Measurements from ENCODE around the gene NFAM1. TPM values are rescaled to one million over a fixed set of nuclear protein-coding genes. Genes with fewer than 3 reads are reported as not detected.
A peak's percentile ranks its signal among the peaks of the same experiment; 100 is the strongest.

Gene NFAM1
- total and polyA plus RNA-seq, 2 experiments from 2014 or later: not detected

- WGBS, 2 experiments (ENCODE audit: low coverage in 1 of 2, low lambda C conversion rate in 2 of 2, missing lambda C conversion rate in 2 of 2): 90 to 92% methylated on average over 3 of the region's 3 CpGs
- in situ Hi-C loops (cut with MboI): no loop called here
Measured at GRCh38 chr22:42357221-42357620, 75.0 kb downstream of the NFAM1 start.

DNA sequence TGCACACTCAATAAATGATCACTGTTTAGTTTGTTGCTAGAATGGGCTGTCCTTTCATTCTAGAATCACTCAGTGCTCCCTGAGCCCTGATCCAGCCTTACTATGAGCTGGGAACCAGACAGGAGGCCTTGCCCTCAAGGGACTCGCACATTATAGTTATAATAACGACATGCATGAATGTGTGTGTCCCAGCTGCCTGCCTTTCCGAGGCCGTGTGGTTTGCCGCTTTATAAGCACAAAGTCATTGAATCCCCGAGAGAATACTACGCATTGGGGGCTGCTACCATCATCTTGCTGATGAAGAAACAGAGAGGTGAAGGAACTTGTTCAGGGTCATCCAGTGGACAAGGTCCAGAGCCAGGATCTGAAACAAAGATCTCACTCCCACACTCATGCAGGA lies 75.7 kb downstream of the NFAM1 start:
- in situ Hi-C loops (cut with MboI): no loop called here
- H3K27me3 ChIP-seq (replicated peaks; ENCODE audit: insufficient read depth): no peaks in the 10 kb centered on the region; the same call in 1 of the 2 replicates
- no peak overlapping the region for H2AFZ ChIP-seq
- no peak overlapping the region for H3K9ac ChIP-seq
- whole genome bisulfite sequencing, 2 experiments (ENCODE audit: low coverage in 1 of 2, low lambda C conversion rate in 2 of 2, missing lambda C conversion rate in 2 of 2): 80 to 89% methylated on average over 7 of the region's 7 CpGs
- H4K20me1 ChIP-seq (ENCODE audit: insufficient read depth): no peaks in the 10 kb centered on the region
- H3F3A ChIP-seq (ENCODE audit: insufficient read depth): no peaks in the 10 kb centered on the region
- H3K4me1 ChIP-seq (ENCODE audit: insufficient read depth): peaks cover 4% of the 10 kb centered on the region; the same call in 1 of the 2 replicates
- H3K4me3 ChIP-seq: no peak overlapping the region
- no peaks in the 10 kb centered on the region for H3K9me2 ChIP-seq (ENCODE audit: insufficient read depth)
- H3K9me3 ChIP-seq (ENCODE audit: low read depth): no peaks in the 10 kb centered on the region
- TF ChIP-seq EZH2phosphoT487 (IDR thresholded peaks at IDR 0.05; ENCODE audit: insufficient read depth, low read depth): no peak
- TF ChIP-seq EZH2 (IDR thresholded peaks at IDR 0.05; ENCODE audit: insufficient read depth, poor library complexity, severe bottlenecking): no peak
- H3K79me2 ChIP-seq (ENCODE audit: insufficient read depth): no peaks in the 10 kb centered on the region
- H3K4me2 ChIP-seq (ENCODE audit: unreplicated experiment): no peak overlapping the region
- no peaks in the 10 kb centered on the region for H3K36me3 ChIP-seq (ENCODE audit: low read depth)
- DNase-seq: no peak
- H3K27ac ChIP-seq: no peak overlapping the region

More at GRCh38 chr22:42357221-42357620, 75.0 kb downstream of the NFAM1 start:
- Histone ChIP-seq H4K20me1 (ENCODE audit: insufficient read depth) (no peaks in the 10 kb centered on the region), H3K9ac (no peak overlapping the region), H3F3A (ENCODE audit: insufficient read depth) (no peaks in the 10 kb centered on the region), H3K79me2 (ENCODE audit: insufficient read depth) (no peaks in the 10 kb centered on the region), H3K27ac (no peak overlapping the region), H2AFZ (no peak overlapping the region), H3K4me2 (ENCODE audit: unreplicated experiment) (no peak overlapping the region), H3K9me2 (ENCODE audit: insufficient read depth) (no peaks in the 10 kb centered on the region), H3K36me3 (ENCODE audit: low read depth) (no peaks in the 10 kb centered on the region), H3K4me1 (ENCODE audit: insufficient read depth) (peaks cover 4% of the 10 kb centered on the region; the same call in 1 of the 2 replicates), H3K9me3 (ENCODE audit: low read depth) (no peaks in the 10 kb centered on the region), H3K27me3 (replicated peaks; ENCODE audit: insufficient read depth) (no peaks in the 10 kb centered on the region; the same call in 1 of the 2 replicates), H3K4me3 (no peak overlapping the region)
- no peak for DNase-seq
- TF ChIP-seq EZH2phosphoT487 (IDR thresholded peaks at IDR 0.05; ENCODE audit: insufficient read depth, low read depth) (no peak), EZH2 (IDR thresholded peaks at IDR 0.05; ENCODE audit: insufficient read depth, poor library complexity, severe bottlenecking) (no peak)

DNA sequence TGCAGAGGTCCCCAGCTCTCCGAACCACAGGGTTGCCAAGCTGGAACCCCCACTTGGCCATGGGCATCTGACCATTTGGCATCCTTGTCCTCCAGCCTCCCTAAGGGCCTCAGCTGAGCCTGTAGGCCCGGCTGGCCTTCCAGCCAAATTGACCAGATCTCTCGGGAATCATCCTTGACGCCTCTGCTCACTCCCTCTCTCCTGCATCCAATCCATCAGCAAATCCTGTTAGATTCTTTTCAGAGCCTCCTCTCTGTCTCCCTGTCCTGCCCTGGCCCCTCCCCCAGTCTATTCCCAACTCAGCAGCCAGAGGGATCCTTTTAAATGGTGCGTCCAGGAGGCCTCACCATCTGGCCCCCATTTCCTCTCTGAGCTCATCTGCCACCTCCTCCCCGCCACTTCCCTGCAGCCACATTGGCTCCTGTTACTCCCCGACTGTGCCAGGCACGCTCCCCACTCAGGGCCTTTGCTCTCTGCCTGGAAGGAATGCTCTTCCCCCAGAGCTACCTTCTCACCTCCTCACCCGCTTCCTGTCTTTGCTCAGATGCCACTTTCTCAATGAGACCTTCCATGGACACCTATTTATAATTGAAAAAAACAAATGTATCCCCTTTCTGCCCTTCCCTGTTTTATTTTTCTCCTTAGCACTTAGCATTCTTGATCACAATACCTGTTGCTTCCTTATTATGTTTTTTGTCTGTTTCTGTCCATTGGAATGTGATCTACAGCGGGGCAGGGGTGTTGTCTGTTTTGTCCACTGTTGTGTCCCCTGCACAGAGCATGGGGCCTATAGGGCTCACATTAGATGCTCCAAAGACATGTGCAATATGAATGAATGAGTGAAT lies 78.1 kb downstream of the NFAM1 start:
- Histone ChIP-seq H3K4me2 (ENCODE audit: unreplicated experiment) (no peak overlapping the region), H3K4me3 (no peak overlapping the region), H3K79me2 (ENCODE audit: insufficient read depth) (no peaks in the 10 kb centered on the region), H3F3A (ENCODE audit: insufficient read depth) (no peaks in the 10 kb centered on the region), H4K20me1 (ENCODE audit: insufficient read depth) (no peaks in the 10 kb centered on the region), H2AFZ (peak overlapping the region; percentile 38), H3K9ac (no peak overlapping the region), H3K9me2 (ENCODE audit: insufficient read depth) (no peaks in the 10 kb centered on the region), H3K36me3 (ENCODE audit: low read depth) (no peaks in the 10 kb centered on the region), H3K9me3 (ENCODE audit: low read depth) (no peaks in the 10 kb centered on the region), H3K27ac (no peak overlapping the region), H3K4me1 (ENCODE audit: insufficient read depth) (peaks cover 4% of the 10 kb centered on the region; the same call in 1 of the 2 replicates), H3K27me3 (replicated peaks; ENCODE audit: insufficient read depth) (no peaks in the 10 kb centered on the region; the same call in 1 of the 2 replicates)
- no peak for TF ChIP-seq EZH2 (IDR thresholded peaks at IDR 0.05; ENCODE audit: insufficient read depth, poor library complexity, severe bottlenecking)
- TF ChIP-seq EZH2phosphoT487 (IDR thresholded peaks at IDR 0.05; ENCODE audit: insufficient read depth, low read depth): no peak
- 38% methylated on average over 10 of the region's 10 CpGs for WGBS, 2 experiments (ENCODE audit: low coverage in 1 of 2, low lambda C conversion rate in 2 of 2, missing lambda C conversion rate in 2 of 2)
- DNase-seq: peak; percentile 68
- in situ Hi-C loops (cut with MboI): no loop called here

DNA sequence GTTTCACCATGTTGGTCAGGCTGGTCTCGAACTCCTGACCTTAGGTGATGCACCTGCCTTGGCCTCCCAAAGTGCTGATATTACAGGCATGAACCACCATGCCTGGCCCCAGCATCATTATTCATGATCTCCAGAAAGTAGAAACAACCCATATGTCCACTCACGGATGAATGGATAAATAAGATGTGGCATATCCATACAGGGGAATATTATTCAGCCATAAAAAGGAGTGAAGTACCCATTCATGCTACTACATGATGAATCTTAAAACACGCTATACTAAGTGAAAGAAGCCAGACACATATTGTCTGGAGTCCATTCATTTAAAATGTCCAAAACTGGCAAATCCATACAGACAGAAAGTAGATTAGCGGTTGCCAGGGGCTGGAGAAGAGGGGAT lies 81.8 kb downstream of the NFAM1 start:
- WGBS, 2 experiments (ENCODE audit: low coverage in 1 of 2, low lambda C conversion rate in 2 of 2, missing lambda C conversion rate in 2 of 2): 87 to 89% methylated on average over 4 of the region's 4 CpGs

More for the DNA sequence above, 81.8 kb downstream of the NFAM1 start:
- H3K27me3 ChIP-seq (replicated peaks; ENCODE audit: insufficient read depth): no peaks in the 10 kb centered on the region
- no peaks in the 10 kb centered on the region for H3K79me2 ChIP-seq (ENCODE audit: insufficient read depth)
- in situ Hi-C loops (cut with MboI): no loop called here
- no peaks in the 10 kb centered on the region for H3K9me2 ChIP-seq (ENCODE audit: insufficient read depth)
- no peaks in the 10 kb centered on the region for H3K9me3 ChIP-seq (ENCODE audit: low read depth)
- H3K4me1 ChIP-seq (ENCODE audit: insufficient read depth): peaks cover 4% of the 10 kb centered on the region; the same call in 1 of the 2 replicates
- H3K36me3 ChIP-seq (ENCODE audit: low read depth): no peaks in the 10 kb centered on the region
- TF ChIP-seq EZH2 (IDR thresholded peaks at IDR 0.05; ENCODE audit: insufficient read depth, poor library complexity, severe bottlenecking): no peak
- no peak for TF ChIP-seq EZH2phosphoT487 (IDR thresholded peaks at IDR 0.05; ENCODE audit: insufficient read depth, low read depth)
- no peak overlapping the region for H2AFZ ChIP-seq
- no peaks in the 10 kb centered on the region for H4K20me1 ChIP-seq (ENCODE audit: insufficient read depth)
- DNase-seq: no peak
- H3K4me3 ChIP-seq: no peak overlapping the region
- H3K9ac ChIP-seq: no peak overlapping the region
- H3F3A ChIP-seq (ENCODE audit: insufficient read depth): no peaks in the 10 kb centered on the region
- H3K27ac ChIP-seq: no peak overlapping the region
- H3K4me2 ChIP-seq (ENCODE audit: unreplicated experiment): no peak overlapping the region
